Mucosa of rectum (tissue), 2 donors: ENCODE results near the gene FAM98C.
A peak's percentile ranks its signal among the peaks of the same experiment; 100 is the strongest.
"Not testable (repeated sequence)": the region's sequence is repeated elsewhere in the genome, so short reads cannot be mapped to it uniquely, and the experiment has no call there.

Experiments used
- H3K27ac ChIP-seq, 2 donors: one replicate each; pipeline ENCODE4 v1.7.0; 2013; ENCODE audit warnings: inconsistent platforms in 2 of 2, low read depth in 2 of 2, low read length in 2 of 2
- H3K27me3 ChIP-seq, 2 donors: one replicate each; pipeline ENCODE4 v1.7.0; 2013; ENCODE audit warnings: low read length in 2 of 2; ENCODE audit not compliant: control insufficient read depth in 2 of 2, insufficient read depth in 2 of 2
- H3K36me3 ChIP-seq, 2 donors: one replicate each; pipeline ENCODE4 v1.7.0; 2013; ENCODE audit warnings: low read length in 2 of 2; ENCODE audit not compliant: control insufficient read depth in 2 of 2, insufficient read depth in 2 of 2
- H3K4me1 ChIP-seq, 2 donors: one replicate each; pipeline ENCODE4 v1.7.0; 2013; ENCODE audit warnings: low read length in 2 of 2, mild to moderate bottlenecking in 1 of 2; ENCODE audit not compliant: control insufficient read depth in 2 of 2, insufficient read depth in 2 of 2
- H3K4me3 ChIP-seq, 2 donors: one replicate each; pipeline ENCODE4 v1.7.0; 2013; ENCODE audit warnings: low read length in 2 of 2
- H3K9ac ChIP-seq, 2 donors: one replicate each; pipeline ENCODE4 v1.7.0; 2013; ENCODE audit warnings: low read length in 2 of 2, low read depth in 1 of 2, mild to moderate bottlenecking in 1 of 2
- H3K9me3 ChIP-seq, 2 donors: one replicate each; pipeline ENCODE4 v1.7.0; 2013; ENCODE audit warnings: low read length in 2 of 2; ENCODE audit not compliant: control insufficient read depth in 2 of 2
- donor health status: healthy.
- donor health status: Normal muscosa, but diverticular disease.

The FAM98C gene

GRCh38 chr19:38424272-38424671, 21.4 kb downstream of the FAM98C start:
- H3K27ac ChIP-seq: no peak overlapping the region
- no peak overlapping the region for H3K9ac ChIP-seq
- H3K9me3 ChIP-seq: no peaks in the 10 kb centered on the region
- no peaks in the 10 kb centered on the region for H3K4me1 ChIP-seq
- no peak overlapping the region for H3K4me3 ChIP-seq
- H3K36me3 ChIP-seq: no peaks in the 10 kb centered on the region
- H3K27me3 ChIP-seq: peaks cover 0 to 3% of the 10 kb centered on the region in 2 donors

GRCh38 chr19:38425222-38425809, 22.4 kb downstream of the FAM98C start:
- no peaks in the 10 kb centered on the region for H3K36me3 ChIP-seq
- no peaks in the 10 kb centered on the region for H3K4me1 ChIP-seq
- no peaks in the 10 kb centered on the region for H3K9me3 ChIP-seq
- H3K9ac ChIP-seq: peak overlapping the region in 1 of 2 donors; percentile 6
- H3K4me3 ChIP-seq: peak overlapping the region; percentile 3 to 48
- peak overlapping the region in 1 of 2 donors; percentile 16 for H3K27ac ChIP-seq
- peaks cover 0 to 6% of the 10 kb centered on the region in 2 donors for H3K27me3 ChIP-seq

GRCh38 chr19:38425810-38426466, 23.0 kb downstream of the FAM98C start, which contains the start of gene RASGRP4:
Gene RASGRP4 (minus strand): TSS chr19:38426219. CDS start chr19:38426091, 128 bp downstream.
- H3K9me3 ChIP-seq: no peaks in the 10 kb centered on the region
- H3K27ac ChIP-seq: peak within 1 kb of the TSS in 1 of 2 donors; percentile 16
- H3K4me3 ChIP-seq: peak within 1 kb of the TSS; percentile 3 to 48
- H3K9ac ChIP-seq: peak within 1 kb of the TSS in 1 of 2 donors; percentile 6
- peaks cover 0 to 5% of the 10 kb centered on the region in 2 donors for H3K27me3 ChIP-seq
- H3K36me3 ChIP-seq: no peaks in the 10 kb centered on the region
- no peaks in the 10 kb centered on the region for H3K4me1 ChIP-seq

- H3K9me3 ChIP-seq, H3K4me1 ChIP-seq, H3K9ac ChIP-seq, H3K27ac ChIP-seq, H3K36me3 ChIP-seq, H3K27me3 ChIP-seq, H3K4me3 ChIP-seq: not testable (repeated sequence)
Observed at GRCh38 chr19:38427035-38427677, 24.3 kb downstream of the FAM98C start.

GRCh38 chr19:38429055-38429810, 26.3 kb downstream of the FAM98C start:
- H3K36me3 ChIP-seq: no peaks in the 10 kb centered on the region
- H3K9ac ChIP-seq: no peak overlapping the region
- no peaks in the 10 kb centered on the region for H3K9me3 ChIP-seq
- no peaks in the 10 kb centered on the region for H3K4me1 ChIP-seq
- no peak overlapping the region for H3K4me3 ChIP-seq
- no peak overlapping the region for H3K27ac ChIP-seq
- peaks cover 0 to 6% of the 10 kb centered on the region in 2 donors for H3K27me3 ChIP-seq

- no peaks in the 10 kb centered on the region for H3K36me3 ChIP-seq
- peaks cover 4 to 8% of the 10 kb centered on the region in 2 donors for H3K27me3 ChIP-seq
- H3K9ac ChIP-seq: no peak overlapping the region
- no peak overlapping the region for H3K27ac ChIP-seq
- no peaks in the 10 kb centered on the region for H3K9me3 ChIP-seq
- H3K4me1 ChIP-seq: no peaks in the 10 kb centered on the region
- no peak overlapping the region for H3K4me3 ChIP-seq
Observed at GRCh38 chr19:38429811-38430156, 26.9 kb downstream of the FAM98C start.

- Histone ChIP-seq H3K36me3 (no peaks in the 10 kb centered on the region), H3K27me3 (peaks cover 6 to 10% of the 10 kb centered on the region in 2 donors), H3K4me3 (no peak overlapping the region), H3K4me1 (no peaks in the 10 kb centered on the region), H3K27ac (no peak overlapping the region), H3K9ac (no peak overlapping the region), H3K9me3 (no peaks in the 10 kb centered on the region)
Observed at GRCh38 chr19:38430931-38431330, 28.0 kb downstream of the FAM98C start.

- H3K36me3 ChIP-seq: no peaks in the 10 kb centered on the region
- H3K4me1 ChIP-seq: no peaks in the 10 kb centered on the region
- no peak within 1 kb of the TSS for H3K27ac ChIP-seq
- H3K4me3 ChIP-seq: peak within 1 kb of the TSS in 1 of 2 donors; percentile 20
- H3K9ac ChIP-seq: no peak within 1 kb of the TSS
- peaks cover 6 to 10% of the 10 kb centered on the region in 2 donors for H3K27me3 ChIP-seq
- no peaks in the 10 kb centered on the region for H3K9me3 ChIP-seq
Observed at GRCh38 chr19:38433268-38433733, 30.4 kb downstream of the FAM98C start, which contains the start of gene RYR1. Gene RYR1 (plus strand): TSS chr19:38433691. CDS start chr19:38433830, 139 bp downstream.

- no peaks in the 10 kb centered on the region for H3K9me3 ChIP-seq
- H3K4me3 ChIP-seq: peak overlapping the region in 1 of 2 donors; percentile 20
- no peaks in the 10 kb centered on the region for H3K4me1 ChIP-seq
- H3K27me3 ChIP-seq: peaks cover 6% of the 10 kb centered on the region in 2 donors
- H3K36me3 ChIP-seq: no peaks in the 10 kb centered on the region
- no peak overlapping the region for H3K27ac ChIP-seq
- H3K9ac ChIP-seq: no peak overlapping the region
Observed at GRCh38 chr19:38434549-38435051, 31.7 kb downstream of the FAM98C start.
